BLaER1 treated with 17β-estradiol and CSF1 and Interleukin-3, amounts not matched to agents 10 nM and 100 nM (cell line): Measurements from ENCODE around the gene MFF.
A peak's percentile ranks its signal among the peaks of the same experiment; 100 is the strongest.

Source experiments
- H3K27ac ChIP-seq, 11 experiments: shearing (Covaris generic); formaldehyde crosslinking; 2 replicates each; pipeline ENCODE4 v1.8.1; 2022
- H3K27me3 ChIP-seq, 11 experiments: shearing (Covaris generic); formaldehyde crosslinking; 2 replicates each; pipeline ENCODE4 v1.8.1; 2022
- H3K36me3 ChIP-seq, 11 experiments: shearing (Covaris generic); formaldehyde crosslinking; 2 replicates each; pipeline ENCODE4 v1.8.1; 2022
- H3K4me1 ChIP-seq, 10 experiments: shearing (Covaris generic); formaldehyde crosslinking; 2 replicates each; pipeline ENCODE4 v1.8.1; 2022
- H3K4me2 ChIP-seq, 11 experiments: shearing (Covaris generic); formaldehyde crosslinking; 2 replicates each; pipeline ENCODE4 v1.8.1; 2022
- H3K4me3 ChIP-seq, 10 experiments: shearing (Covaris generic); formaldehyde crosslinking; 2 replicates each; pipeline ENCODE4 v1.8.1; 2022
- H3K9ac ChIP-seq, 11 experiments: shearing (Covaris generic); formaldehyde crosslinking; 2 replicates each; pipeline ENCODE4 v1.8.1; 2022
- H3K9me3 ChIP-seq, 11 experiments: shearing (Covaris generic); formaldehyde crosslinking; replicated peaks in 1 of 11; 2 replicates each; pipeline ENCODE4 v1.8.1; 2022
- H4K20me1 ChIP-seq, 11 experiments: shearing (Covaris generic); formaldehyde crosslinking; 2 replicates each; pipeline ENCODE4 v1.8.1; 2022
- Cebpa-rat ChIP-seq, 11 experiments: shearing (Covaris generic); IDR thresholded peaks; 2 replicates each; pipeline ENCODE4 v1.8.1; 2022

The MFF gene

DNA sequence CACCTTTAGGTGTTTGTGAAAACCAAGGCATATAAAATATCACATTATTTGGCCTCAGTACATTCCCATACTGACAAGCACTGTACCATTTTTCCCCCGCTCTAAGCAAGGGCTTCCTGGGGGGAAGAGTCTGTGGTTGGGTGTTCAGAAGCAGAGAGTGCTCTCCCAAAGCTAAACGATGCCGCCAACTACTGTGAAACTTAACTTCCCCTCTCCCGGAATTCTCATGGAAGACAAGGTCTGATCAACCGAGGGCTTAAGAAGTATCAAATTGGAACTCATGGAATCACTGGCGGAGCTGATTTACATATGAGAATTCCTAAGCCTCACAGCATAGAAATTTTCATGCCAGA is 433 bp upstream of the MFF start:
- no peak for TF ChIP-seq Cebpa-rat (IDR thresholded peaks at IDR 0.05)
- H3K9ac ChIP-seq = peak overlapping the region; percentile 86 to 98 (median 95)
- H4K20me1 ChIP-seq = peaks cover 0 to 22% (median 9%) of the 10 kb centered on the region in 11 experiments; a peak in 9 of 22 replicates
- H3K4me1 ChIP-seq = peaks cover 22 to 43% (median 35%) of the 10 kb centered on the region in 10 experiments
- H3K27me3 ChIP-seq = no peaks in the 10 kb centered on the region
- peak overlapping the region; percentile 83 to 99 (median 90) for H3K4me3 ChIP-seq
- H3K27ac ChIP-seq = peak overlapping the region; percentile 88 to 96 (median 94)
- peaks cover 12 to 36% (median 26%) of the 10 kb centered on the region in 11 experiments; a peak in 21 of 22 replicates for H3K9me3 ChIP-seq
- peak overlapping the region; percentile 65 to 93 (median 87) for H3K4me2 ChIP-seq
- H3K36me3 ChIP-seq = peaks cover 6 to 25% (median 13%) of the 10 kb centered on the region in 11 experiments; a peak in 19 of 22 replicates

DNA sequence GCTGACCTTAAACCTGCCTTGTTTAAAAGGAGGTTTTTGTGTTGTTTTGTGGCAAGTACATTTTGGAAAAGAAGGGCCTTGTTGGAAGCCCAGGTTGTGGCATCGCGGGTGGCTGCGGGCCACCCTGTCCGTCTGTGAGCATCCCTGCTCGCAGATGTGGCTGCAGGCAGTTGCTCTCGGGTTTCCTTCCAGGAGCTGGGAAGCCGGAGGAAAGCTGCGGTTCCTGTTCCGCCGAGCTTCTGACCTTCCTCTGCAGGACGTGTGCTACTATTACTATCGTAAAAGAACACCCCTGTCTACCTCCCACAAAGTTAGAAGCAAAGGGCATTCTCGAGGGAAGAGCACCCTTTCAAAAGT is 766 bp downstream of the MFF start:
- Histone ChIP-seq H3K27me3 (no peaks in the 10 kb centered on the region), H3K4me2 (peak overlapping the region; percentile 72 to 93 (median 87)), H3K9me3 (peaks cover 12 to 29% (median 24%) of the 10 kb centered on the region in 11 experiments; a peak in 21 of 22 replicates), H3K4me1 (peaks cover 22 to 52% (median 35%) of the 10 kb centered on the region in 10 experiments), H4K20me1 (peaks cover 0 to 28% (median 9%) of the 10 kb centered on the region in 11 experiments; a peak in 9 of 22 replicates), H3K36me3 (peaks cover 16 to 36% (median 25%) of the 10 kb centered on the region in 11 experiments), H3K4me3 (peak overlapping the region; percentile 83 to 99 (median 90)), H3K27ac (peak overlapping the region; percentile 88 to 96 (median 94)), H3K9ac (peak overlapping the region; percentile 86 to 98 (median 95))
- no peak for TF ChIP-seq Cebpa-rat (IDR thresholded peaks at IDR 0.05)

DNA sequence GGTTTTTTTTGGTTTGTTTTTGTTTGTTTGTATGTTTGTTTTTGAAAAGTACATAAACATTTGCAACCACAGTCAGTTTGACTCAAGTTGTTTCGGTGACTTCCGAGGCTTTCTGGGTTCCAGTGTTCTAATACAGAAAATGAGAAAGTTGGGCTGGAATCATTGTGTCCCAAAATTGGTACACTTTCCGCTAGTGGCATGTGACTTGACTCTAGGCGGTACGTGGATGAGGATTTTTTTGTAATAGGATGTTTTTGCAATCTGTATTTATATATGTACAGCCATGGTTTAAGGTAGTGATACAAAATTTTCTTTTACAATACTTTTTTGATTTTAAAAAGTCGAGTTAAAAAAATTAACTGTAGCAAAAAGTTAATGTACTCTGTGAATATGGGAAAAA is 1.7 kb downstream of the MFF start:
- Histone ChIP-seq H3K9ac (peak overlapping the region in 9 of 11 experiments; percentile 93 to 98 (median 95); a peak in 17 of 22 replicates), H3K9me3 (peaks cover 5 to 21% (median 17%) of the 10 kb centered on the region in 11 experiments; a peak in 21 of 22 replicates), H3K4me2 (peak overlapping the region; percentile 72 to 93 (median 87)), H3K4me3 (peak overlapping the region; percentile 83 to 99 (median 90); a peak in 19 of 20 replicates), H3K36me3 (peaks cover 26 to 44% (median 34%) of the 10 kb centered on the region in 11 experiments), H3K27ac (peak overlapping the region in 3 of 11 experiments; percentile 94 to 96 (median 95); a peak in 6 of 22 replicates), H4K20me1 (peaks cover 0 to 29% (median 9%) of the 10 kb centered on the region in 11 experiments; a peak in 9 of 22 replicates), H3K4me1 (peaks cover 22 to 58% (median 35%) of the 10 kb centered on the region in 10 experiments), H3K27me3 (no peaks in the 10 kb centered on the region)
- TF ChIP-seq Cebpa-rat (IDR thresholded peaks at IDR 0.05) = no peak

DNA sequence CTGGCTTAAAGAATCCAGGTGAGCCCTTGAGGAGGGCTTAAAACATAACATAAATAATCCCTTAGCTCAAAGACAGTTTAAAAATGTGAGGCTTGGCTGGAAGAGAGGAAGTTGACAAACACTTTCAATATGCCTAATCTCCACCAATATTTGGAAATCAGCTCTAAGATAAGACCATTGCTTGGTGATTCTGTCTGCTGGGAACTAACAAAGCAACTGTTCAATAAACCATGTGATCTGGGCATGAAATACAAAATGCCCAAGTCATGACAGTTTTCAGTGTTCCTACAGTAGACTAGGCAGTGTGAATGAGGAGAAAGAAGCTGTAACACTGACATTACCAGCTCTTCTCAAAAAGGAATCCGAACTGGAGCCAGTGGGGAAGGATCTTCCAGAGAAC is 10.7 kb downstream of the MFF start:
- Histone ChIP-seq H3K4me1 (peaks cover 0 to 36% (median 4%) of the 10 kb centered on the region in 10 experiments; a peak in 8 of 20 replicates), H3K27ac (peak overlapping the region in 6 of 11 experiments; percentile 28 to 74 (median 61); a peak in 10 of 22 replicates), H3K4me3 (no peak overlapping the region), H3K4me2 (peak overlapping the region in 5 of 11 experiments; percentile 12 to 60 (median 35); a peak in 8 of 22 replicates), H3K9ac (peak overlapping the region in 3 of 11 experiments; percentile 27 to 49 (median 35); a peak in 5 of 22 replicates), H3K27me3 (no peaks in the 10 kb centered on the region), H4K20me1 (peaks cover 0 to 7% (median 0%) of the 10 kb centered on the region in 11 experiments; a peak in 3 of 22 replicates), H3K9me3 (no peaks in the 10 kb centered on the region; a peak in 1 of 22 replicates), H3K36me3 (peaks cover 76 to 100% (median 93%) of the 10 kb centered on the region in 11 experiments)
- TF ChIP-seq Cebpa-rat (IDR thresholded peaks at IDR 0.05) = no peak

DNA sequence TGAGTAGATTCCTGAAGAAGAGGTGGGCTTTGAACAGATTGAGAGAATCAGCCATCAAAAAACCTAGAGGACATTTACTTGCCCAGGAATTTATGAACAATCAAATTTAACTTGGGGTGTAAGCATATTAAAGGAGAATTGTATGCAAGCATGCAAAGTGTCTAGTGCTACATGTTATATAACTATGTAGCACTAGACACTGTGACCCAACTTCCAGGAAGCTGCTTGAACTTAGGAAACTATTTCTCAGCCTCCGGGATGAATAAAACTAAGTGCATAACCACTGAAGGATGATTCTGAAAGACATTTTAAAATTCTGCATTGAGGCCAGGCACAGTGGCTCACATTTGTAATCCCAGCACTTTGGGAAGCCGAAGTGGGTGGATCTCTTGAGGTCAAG is 12.4 kb downstream of the MFF start:
- Histone ChIP-seq H3K4me2 (no peak overlapping the region), H4K20me1 (peaks cover 0 to 6% (median 0%) of the 10 kb centered on the region in 11 experiments; a peak in 3 of 22 replicates), H3K4me1 (peaks cover 0 to 30% (median 4%) of the 10 kb centered on the region in 10 experiments; a peak in 8 of 20 replicates), H3K27me3 (no peaks in the 10 kb centered on the region), H3K9me3 (no peaks in the 10 kb centered on the region), H3K36me3 (peaks cover 72 to 97% (median 88%) of the 10 kb centered on the region in 11 experiments), H3K4me3 (no peak overlapping the region), H3K27ac (no peak overlapping the region), H3K9ac (no peak overlapping the region)
- no peak for TF ChIP-seq Cebpa-rat (IDR thresholded peaks at IDR 0.05)

DNA sequence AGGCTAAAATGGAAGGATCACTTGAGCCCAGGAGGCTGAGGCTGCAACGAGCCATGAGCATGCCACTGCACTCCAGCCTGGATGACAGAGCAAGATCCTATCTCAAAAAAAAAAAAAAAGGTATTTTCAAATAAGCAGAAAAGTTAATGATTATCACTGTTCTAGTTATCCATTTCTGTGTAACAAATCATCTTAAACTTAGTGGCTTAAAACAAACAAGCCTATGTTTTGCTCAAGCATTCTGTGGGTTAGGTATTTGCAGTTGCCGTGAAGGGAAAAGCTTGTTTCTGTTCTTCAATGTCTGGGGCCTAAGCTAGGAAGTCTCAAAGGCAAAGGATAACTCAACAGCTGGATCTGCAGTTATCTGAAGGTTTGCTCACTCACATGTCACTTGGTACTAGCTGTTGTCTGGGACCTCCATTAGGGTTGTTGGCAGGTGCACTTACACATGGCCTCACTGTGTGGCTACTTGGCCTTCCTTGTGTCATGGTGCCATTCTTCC is 14.1 kb downstream of the MFF start:
- Histone ChIP-seq H3K27me3 (no peaks in the 10 kb centered on the region), H3K27ac (no peak overlapping the region), H3K4me3 (no peak overlapping the region), H3K4me1 (peaks cover 0 to 26% (median 4%) of the 10 kb centered on the region in 10 experiments; a peak in 8 of 20 replicates), H4K20me1 (peaks cover 0 to 6% (median 0%) of the 10 kb centered on the region in 11 experiments; a peak in 2 of 22 replicates), H3K9me3 (no peaks in the 10 kb centered on the region), H3K4me2 (no peak overlapping the region), H3K36me3 (peaks cover 70 to 97% (median 88%) of the 10 kb centered on the region in 11 experiments), H3K9ac (no peak overlapping the region)
- TF ChIP-seq Cebpa-rat (IDR thresholded peaks at IDR 0.05) = no peak

DNA sequence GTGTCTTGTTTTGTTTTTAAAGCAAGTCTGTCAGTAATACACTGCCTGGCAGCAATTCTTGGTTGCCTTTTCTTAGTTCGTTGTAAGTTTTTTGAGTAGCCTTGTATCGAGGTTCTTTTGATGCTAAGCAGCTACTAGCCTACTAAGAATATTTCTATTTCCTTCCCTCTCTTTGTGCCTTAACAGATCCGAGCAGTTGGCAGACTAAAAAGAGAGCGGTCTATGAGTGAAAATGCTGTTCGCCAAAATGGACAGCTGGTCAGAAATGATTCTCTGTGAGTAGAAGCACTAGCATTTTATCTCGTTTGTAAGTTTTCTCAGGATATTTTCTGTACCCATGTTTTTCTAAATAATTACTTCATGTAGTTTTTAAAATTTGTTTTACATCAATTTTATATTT is 15.1 kb downstream of the MFF start:
- Histone ChIP-seq H4K20me1 (peaks cover 0 to under 1% (median 0%) of the 10 kb centered on the region in 11 experiments; a peak in 2 of 22 replicates), H3K27me3 (no peaks in the 10 kb centered on the region), H3K9me3 (no peaks in the 10 kb centered on the region), H3K36me3 (peaks cover 63 to 97% (median 80%) of the 10 kb centered on the region in 11 experiments), H3K4me3 (no peak overlapping the region), H3K9ac (no peak overlapping the region), H3K27ac (no peak overlapping the region), H3K4me2 (no peak overlapping the region), H3K4me1 (peaks cover 0 to 17% (median 3%) of the 10 kb centered on the region in 10 experiments; a peak in 8 of 20 replicates)
- no peak for TF ChIP-seq Cebpa-rat (IDR thresholded peaks at IDR 0.05)

DNA sequence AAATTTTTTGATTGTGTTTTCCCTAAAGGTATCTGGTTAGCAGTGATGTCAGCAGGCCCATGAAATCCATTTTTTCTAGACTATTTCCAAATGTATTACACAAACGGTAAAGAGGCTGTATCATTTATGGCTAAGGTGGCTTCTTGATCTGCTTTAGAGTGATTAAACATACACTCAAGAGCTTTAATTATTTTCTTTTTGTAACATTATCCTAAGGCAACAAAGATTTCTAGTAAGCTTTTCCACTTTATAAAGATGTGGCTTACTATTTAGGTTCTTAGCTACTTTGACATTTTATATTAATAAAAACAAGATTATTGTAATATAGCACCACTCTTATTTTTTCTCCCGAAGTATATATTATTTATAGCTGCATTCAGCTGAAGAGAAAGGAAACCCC is 16.5 kb downstream of the MFF start:
- no peaks in the 10 kb centered on the region; a peak in 2 of 22 replicates for H4K20me1 ChIP-seq
- no peaks in the 10 kb centered on the region for H3K9me3 ChIP-seq
- H3K9ac ChIP-seq = no peak overlapping the region
- no peak for TF ChIP-seq Cebpa-rat (IDR thresholded peaks at IDR 0.05)
- no peaks in the 10 kb centered on the region for H3K27me3 ChIP-seq
- H3K27ac ChIP-seq = no peak overlapping the region
- H3K4me3 ChIP-seq = no peak overlapping the region
- H3K4me2 ChIP-seq = no peak overlapping the region
- peaks cover 0 to 2% (median 0%) of the 10 kb centered on the region in 10 experiments; a peak in 2 of 20 replicates for H3K4me1 ChIP-seq
- peaks cover 67 to 97% (median 78%) of the 10 kb centered on the region in 11 experiments for H3K36me3 ChIP-seq

DNA sequence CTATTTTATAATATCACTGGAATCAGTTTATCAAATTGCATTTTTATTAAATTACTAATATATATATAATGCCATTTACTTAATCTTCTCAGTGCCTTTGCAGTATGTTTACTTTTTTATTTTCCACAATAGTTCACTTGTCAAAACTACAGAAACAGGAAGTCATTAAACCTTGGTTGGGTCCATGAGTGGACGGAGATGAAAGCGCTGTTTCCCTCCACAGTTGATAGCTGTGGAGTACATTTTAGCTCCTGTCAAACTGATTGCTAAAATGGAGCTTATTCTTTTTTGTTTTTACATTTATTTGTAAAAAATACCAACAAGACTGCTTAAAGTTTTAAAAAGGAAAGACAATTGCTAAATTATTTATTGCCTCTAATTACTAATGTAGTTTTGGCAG is 19.2 kb downstream of the MFF start:
- no peak overlapping the region for H3K4me2 ChIP-seq

More for the DNA sequence above, 19.2 kb downstream of the MFF start:
- H3K36me3 ChIP-seq = peaks cover 56 to 94% (median 84%) of the 10 kb centered on the region in 11 experiments
- no peaks in the 10 kb centered on the region for H3K4me1 ChIP-seq
- H4K20me1 ChIP-seq = no peaks in the 10 kb centered on the region; a peak in 1 of 22 replicates
- TF ChIP-seq Cebpa-rat (IDR thresholded peaks at IDR 0.05) = no peak
- H3K27ac ChIP-seq = no peak overlapping the region
- H3K9ac ChIP-seq = no peak overlapping the region
- H3K27me3 ChIP-seq = no peaks in the 10 kb centered on the region
- no peaks in the 10 kb centered on the region for H3K9me3 ChIP-seq
- no peak overlapping the region for H3K4me3 ChIP-seq
